Measurements from ENCODE around the gene MEI4. TPM values are rescaled to one million over a fixed set of nuclear protein-coding genes. Genes with fewer than 3 reads are reported as not detected.

MEI4 gene, protein sequence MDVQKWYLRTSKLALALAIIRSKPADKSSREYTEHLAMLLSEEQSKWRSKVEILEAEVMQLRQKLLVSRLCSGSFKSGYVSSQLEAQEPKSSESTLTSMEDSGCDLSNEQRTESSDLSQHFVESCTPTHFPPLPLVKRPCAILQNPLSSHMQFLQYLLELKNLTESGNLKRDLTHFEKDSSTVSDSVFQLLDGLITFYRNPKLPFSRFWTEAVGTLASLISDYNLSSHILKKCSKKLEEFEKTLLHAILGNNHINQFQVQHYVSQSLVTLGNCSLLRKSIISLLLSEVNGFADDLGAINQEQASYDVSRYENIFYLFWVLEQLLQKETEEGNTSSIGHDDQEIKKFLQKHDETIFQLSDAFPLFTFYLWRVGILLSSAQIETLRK
- total RNA-seq: 0.06 TPM in 1 of 2 replicates, not detected in the other

DNA sequence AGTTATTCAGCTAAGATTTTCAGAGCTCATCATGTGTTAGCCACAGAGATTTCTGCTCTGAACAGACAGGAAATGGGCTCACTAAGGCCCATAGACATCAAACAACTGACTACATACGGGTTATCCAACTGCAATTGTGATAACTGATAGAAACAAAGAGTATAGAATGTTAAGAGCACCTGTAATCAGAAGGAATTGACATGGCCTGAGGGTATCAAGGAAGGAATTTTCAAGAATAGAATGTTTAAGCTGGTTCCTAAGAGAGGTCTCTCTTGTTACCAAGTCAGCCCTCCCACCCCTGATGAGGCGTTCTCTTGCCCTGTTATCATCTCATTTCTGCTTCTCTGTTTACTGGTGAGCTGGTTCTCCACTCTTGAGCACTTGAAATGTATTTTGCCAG, at the start of gene MEI4:
Gene MEI4 (plus strand): TSS at position 301 of the 400 bp plus-strand sequence. CDS start 37,633 bp downstream, outside the sequence.
- TF ChIP-seq, protein P1, sequence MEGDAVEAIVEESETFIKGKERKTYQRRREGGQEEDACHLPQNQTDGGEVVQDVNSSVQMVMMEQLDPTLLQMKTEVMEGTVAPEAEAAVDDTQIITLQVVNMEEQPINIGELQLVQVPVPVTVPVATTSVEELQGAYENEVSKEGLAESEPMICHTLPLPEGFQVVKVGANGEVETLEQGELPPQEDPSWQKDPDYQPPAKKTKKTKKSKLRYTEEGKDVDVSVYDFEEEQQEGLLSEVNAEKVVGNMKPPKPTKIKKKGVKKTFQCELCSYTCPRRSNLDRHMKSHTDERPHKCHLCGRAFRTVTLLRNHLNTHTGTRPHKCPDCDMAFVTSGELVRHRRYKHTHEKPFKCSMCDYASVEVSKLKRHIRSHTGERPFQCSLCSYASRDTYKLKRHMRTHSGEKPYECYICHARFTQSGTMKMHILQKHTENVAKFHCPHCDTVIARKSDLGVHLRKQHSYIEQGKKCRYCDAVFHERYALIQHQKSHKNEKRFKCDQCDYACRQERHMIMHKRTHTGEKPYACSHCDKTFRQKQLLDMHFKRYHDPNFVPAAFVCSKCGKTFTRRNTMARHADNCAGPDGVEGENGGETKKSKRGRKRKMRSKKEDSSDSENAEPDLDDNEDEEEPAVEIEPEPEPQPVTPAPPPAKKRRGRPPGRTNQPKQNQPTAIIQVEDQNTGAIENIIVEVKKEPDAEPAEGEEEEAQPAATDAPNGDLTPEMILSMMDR (conservative IDR thresholded peaks at IDR 0.05; ENCODE audit: low read depth, low read length): no peak

DNA sequence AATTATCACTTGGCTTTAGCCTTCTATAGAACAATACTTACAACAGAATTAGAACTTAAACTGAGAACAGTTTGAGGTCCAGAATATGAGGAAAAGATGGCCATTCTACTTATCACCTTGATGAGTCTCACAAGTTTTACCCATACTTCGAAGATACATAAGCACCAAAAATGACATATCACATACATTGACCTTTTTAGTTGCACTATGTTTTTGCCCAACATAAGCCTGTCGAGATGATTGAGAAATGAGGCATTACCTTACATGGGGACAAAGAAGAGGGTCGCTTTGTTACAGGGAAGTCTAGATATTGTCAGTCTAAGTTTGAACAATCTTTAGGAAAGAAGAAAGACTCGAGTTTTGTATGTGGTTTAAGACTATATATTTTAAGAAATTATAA, 48.4 kb upstream of the MEI4 start:
- no peak overlapping the region for H3K4me3 ChIP-seq (ENCODE audit: low read depth, low read length)
- no peak for DNase-seq (ENCODE audit: low read depth)
- TF ChIP-seq, protein P1 (conservative IDR thresholded peaks at IDR 0.05; ENCODE audit: low read depth, low read length): no peak

More for the DNA sequence above, at the start of gene MEI4:
- H3K4me3 ChIP-seq (ENCODE audit: low read depth, low read length): no peak within 1 kb of the TSS
- DNase-seq (ENCODE audit: low read depth): no peak

DNA sequence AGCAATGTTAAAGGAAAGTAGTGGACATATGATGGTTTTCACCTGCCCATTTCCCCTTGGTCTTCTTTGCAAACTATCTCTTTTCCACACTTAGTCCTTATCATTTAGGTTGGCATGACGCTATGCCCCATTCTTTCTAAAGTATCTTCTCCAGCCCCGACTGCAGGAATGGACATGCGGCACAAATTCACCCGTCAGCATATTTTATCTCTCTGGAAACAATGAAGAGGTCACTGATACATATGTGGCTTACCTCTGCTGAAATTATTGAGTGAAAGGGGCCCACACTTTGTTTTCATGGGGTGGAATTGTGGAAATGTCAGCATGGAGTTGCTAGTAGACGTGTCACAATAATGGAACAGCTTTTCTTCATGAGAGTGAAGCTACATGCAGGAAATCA, 45.8 kb upstream of the MEI4 start:
- no peak for DNase-seq (ENCODE audit: low read depth)
- TF ChIP-seq, protein P1 (conservative IDR thresholded peaks at IDR 0.05; ENCODE audit: low read depth, low read length): no peak
- H3K4me3 ChIP-seq (ENCODE audit: low read depth, low read length): no peak overlapping the region

DNA sequence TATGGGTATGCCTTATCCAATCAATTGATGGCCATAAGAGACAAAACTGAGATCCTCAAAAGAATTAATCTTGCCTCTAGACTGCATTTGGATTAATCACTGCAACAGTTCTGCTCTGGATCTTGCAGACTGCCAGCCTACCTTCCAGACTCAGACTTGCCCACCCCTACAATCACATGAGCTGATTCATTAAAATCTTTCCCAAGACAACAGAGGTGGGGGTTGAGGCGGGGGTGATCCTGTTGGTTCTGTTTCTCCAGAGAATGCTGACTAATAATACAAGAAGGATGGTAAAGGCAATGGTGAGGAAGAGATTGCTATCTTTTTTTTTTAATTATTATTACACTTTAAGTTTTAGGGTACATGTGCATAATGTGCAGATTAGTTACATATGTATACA, 43.7 kb upstream of the MEI4 start:
- TF ChIP-seq, protein P1 (conservative IDR thresholded peaks at IDR 0.05; ENCODE audit: low read depth, low read length): no peak
- DNase-seq (ENCODE audit: low read depth): no peak
- H3K4me3 ChIP-seq (ENCODE audit: low read depth, low read length): no peak overlapping the region

DNA sequence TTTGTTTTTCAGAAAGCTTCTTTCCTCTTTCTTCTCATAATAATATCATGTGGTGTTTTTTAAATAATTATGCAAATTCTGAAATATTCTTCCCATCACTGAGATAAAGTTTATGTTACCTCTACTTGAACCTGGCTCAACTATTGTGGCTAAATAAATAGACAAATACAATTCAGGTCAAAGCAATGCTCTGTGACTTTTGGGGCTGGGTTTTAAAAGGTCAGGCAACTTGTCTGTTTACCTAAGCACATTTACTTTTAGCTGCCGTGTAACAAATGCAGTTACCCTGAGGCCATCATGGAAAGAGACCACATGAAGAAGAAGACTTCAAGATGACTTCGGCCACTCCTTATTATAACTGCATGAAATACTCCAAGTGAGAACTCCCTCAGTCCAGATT, 33.7 kb upstream of the MEI4 start:
- no peak for DNase-seq (ENCODE audit: low read depth)
- no peak overlapping the region for H3K4me3 ChIP-seq (ENCODE audit: low read depth, low read length)
- TF ChIP-seq, protein P1 (conservative IDR thresholded peaks at IDR 0.05; ENCODE audit: low read depth, low read length): no peak

DNA sequence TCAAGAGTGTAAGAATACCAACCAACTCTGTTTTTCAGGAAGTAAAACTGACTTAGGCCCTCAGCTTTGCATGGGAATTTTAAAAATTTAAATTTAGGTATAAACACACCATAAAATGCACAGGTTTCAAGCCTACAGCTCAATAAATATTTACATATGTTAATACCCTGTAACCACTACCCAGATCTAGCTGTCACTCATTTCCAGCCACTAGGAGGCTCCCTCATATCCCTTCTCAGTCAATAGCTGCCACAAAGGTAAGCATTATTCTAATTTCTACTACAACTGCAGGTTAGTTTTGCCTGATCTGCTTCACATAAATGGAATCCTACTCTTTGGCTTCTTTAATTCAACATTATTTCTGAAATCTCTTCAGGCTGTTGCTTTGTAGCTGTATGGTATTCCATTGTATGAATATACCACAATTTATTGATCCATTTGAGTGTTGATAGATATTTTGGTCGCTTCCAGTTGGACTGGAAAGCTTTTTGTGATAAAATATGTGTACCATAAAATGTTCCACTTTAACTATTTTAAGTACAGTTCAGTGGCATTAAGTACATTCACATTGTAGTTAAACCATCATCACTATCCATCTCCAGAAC, 32.5 kb upstream of the MEI4 start:
- no peak for DNase-seq (ENCODE audit: low read depth)
- no peak overlapping the region for H3K4me3 ChIP-seq (ENCODE audit: low read depth, low read length)
- TF ChIP-seq, protein P1 (conservative IDR thresholded peaks at IDR 0.05; ENCODE audit: low read depth, low read length): peak; percentile 63
